ENCODE data around the gene A2ML1. TPM values are rescaled to one million over a fixed set of nuclear protein-coding genes. Genes with fewer than 3 reads are reported as not detected.

The A2ML1 gene
- 0.72 TPM in 1 of 2 replicates, not detected in the other for total RNA-seq

DNA sequence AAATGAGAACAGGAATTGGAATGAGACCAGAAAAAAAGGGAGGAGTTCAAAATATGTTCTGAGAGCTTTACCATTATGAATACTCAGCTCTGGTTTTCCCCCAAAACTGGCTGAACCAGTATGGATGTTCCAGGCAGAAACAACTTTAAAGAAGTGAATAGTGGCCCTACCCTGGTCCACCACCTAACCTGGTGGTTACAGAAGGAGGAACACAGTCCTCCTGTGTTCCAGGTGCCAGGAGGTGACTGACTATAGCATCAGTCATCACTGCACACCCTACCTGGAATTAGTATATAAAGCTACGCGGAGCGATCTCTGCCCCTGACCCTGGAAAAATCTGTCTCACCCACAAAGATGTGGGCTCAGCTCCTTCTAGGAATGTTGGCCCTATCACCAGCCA lies at the start of gene A2ML1:
A2ML1 (plus strand) TSS at position 324 of the 400 bp plus-strand sequence; CDS start at position 355, 31 bp downstream.

DNA sequence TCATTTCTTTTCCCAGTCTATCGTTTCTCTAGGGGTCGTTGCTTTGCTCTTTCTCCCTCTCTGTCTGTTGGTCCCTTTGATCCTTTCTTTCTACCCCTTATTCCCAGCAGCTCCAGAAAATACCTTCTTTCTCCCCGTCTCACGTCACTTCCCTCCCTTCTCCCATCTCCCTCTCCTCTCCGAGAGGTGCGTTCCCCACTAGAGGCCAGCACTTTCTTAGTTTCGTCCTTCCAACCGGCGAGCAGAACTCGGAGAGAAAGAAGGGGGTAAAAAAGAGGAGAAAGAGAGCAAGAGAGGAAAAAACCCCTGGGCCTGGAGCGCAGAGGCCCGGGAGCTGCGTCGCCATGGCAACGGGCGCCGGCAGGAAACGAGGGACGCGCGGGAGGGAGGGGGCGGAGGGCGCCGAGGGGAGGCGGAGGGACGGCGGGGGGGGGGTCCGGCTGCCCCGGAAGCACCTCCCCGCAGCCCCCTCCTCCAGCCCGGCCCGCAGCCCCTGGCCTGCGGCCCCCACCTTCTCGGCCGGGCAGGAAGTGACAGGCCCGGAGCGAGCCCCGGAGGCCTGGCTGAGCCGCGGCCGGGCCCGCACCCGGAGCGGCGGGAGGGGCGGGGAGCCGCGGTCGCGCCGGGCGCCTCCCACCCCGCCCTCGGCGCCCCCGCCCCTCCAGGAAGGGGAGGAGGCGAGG lies 91.8 kb downstream of the A2ML1 start, which contains the start of gene PHC1:
PHC1 (plus strand) TSS at position 477 of the 683 bp plus-strand sequence. CDS start 3,169 bp downstream, outside the sequence.

Other genes starting within 250 kb of the A2ML1 start
- gene AICDA, start 209.8 kb upstream of the A2ML1 start, total RNA-seq: not detected in 2 replicates
- under 0.01 and 0.86 TPM in 2 replicates for gene MFAP5, start 159.8 kb upstream of the A2ML1 start, total RNA-seq
- gene RIMKLB, start 124.6 kb upstream of the A2ML1 start, total RNA-seq: 12.5 and 15.1 TPM in 2 replicates
- gene PHC1, start 91.9 kb downstream of the A2ML1 start, total RNA-seq: 20.9 and 38.7 TPM in 2 replicates
- 141 and 243 TPM in 2 replicates for gene M6PR, start 127.0 kb downstream of the A2ML1 start, total RNA-seq
- 0.29 TPM in 1 of 2 replicates, not detected in the other for gene KLRG1, start 166.9 kb downstream of the A2ML1 start, total RNA-seq